HG03175 (cell line): Measurements from ENCODE around the gene GADL1.

Experiments used
- ATAC-seq: cut with Tn5 transposase; IDR thresholded peaks from one replicate; pipeline ENCODE4 v1.9.1; 2021; ENCODE audit warnings: mild to moderate bottlenecking, moderate library complexity; ENCODE audit not compliant: unreplicated experiment

The GADL1 gene

GRCh38 chr3:30698549-30698948, 195.9 kb downstream of the GADL1 start:
- ATAC-seq: no peak

GRCh38 chr3:30696896-30697295, 197.6 kb downstream of the GADL1 start:
- no peak for ATAC-seq

- ATAC-seq: no peak
Measured at GRCh38 chr3:30696403-30696819, 198.1 kb downstream of the GADL1 start.

GRCh38 chr3:30695302-30696061, 199.0 kb downstream of the GADL1 start:
- no peak for ATAC-seq

- no peak for ATAC-seq
Measured at GRCh38 chr3:30694668-30695067, 199.8 kb downstream of the GADL1 start.

- ATAC-seq: no peak
Measured at GRCh38 chr3:30694148-30694547, 200.3 kb downstream of the GADL1 start.

- ATAC-seq: peak; percentile 94
Measured at GRCh38 chr3:30693470-30694120, 200.9 kb downstream of the GADL1 start.

GRCh38 chr3:30692498-30693130, 201.8 kb downstream of the GADL1 start:
- no peak for ATAC-seq

GRCh38 chr3:30691944-30692343, 202.5 kb downstream of the GADL1 start:
- no peak for ATAC-seq

GRCh38 chr3:30691249-30691880, 203.1 kb downstream of the GADL1 start:
- no peak for ATAC-seq

- no peak for ATAC-seq
Measured at GRCh38 chr3:30690199-30690598, 204.3 kb downstream of the GADL1 start.

GRCh38 chr3:30688776-30689641, 205.5 kb downstream of the GADL1 start:
- ATAC-seq: no peak

- ATAC-seq: no peak
Measured at GRCh38 chr3:30687930-30688570, 206.4 kb downstream of the GADL1 start.

GRCh38 chr3:30686799-30687198, 207.7 kb downstream of the GADL1 start:
- no peak for ATAC-seq

GRCh38 chr3:30686176-30686575, 208.3 kb downstream of the GADL1 start:
- no peak for ATAC-seq

- ATAC-seq: no peak
Measured at GRCh38 chr3:30685267-30685667, 209.2 kb downstream of the GADL1 start.

- no peak for ATAC-seq
Measured at GRCh38 chr3:30684356-30684755, 210.1 kb downstream of the GADL1 start.

GRCh38 chr3:30683769-30684168, 210.7 kb downstream of the GADL1 start:
- no peak for ATAC-seq

GRCh38 chr3:30682434-30683155, 211.9 kb downstream of the GADL1 start:
- no peak for ATAC-seq
